Measurements from ENCODE around the gene IL17REL.
"Not testable (repeated sequence)": the region's sequence is repeated elsewhere in the genome, so short reads cannot be mapped to it uniquely, and the experiment has no call there.

IL17REL gene

DNA sequence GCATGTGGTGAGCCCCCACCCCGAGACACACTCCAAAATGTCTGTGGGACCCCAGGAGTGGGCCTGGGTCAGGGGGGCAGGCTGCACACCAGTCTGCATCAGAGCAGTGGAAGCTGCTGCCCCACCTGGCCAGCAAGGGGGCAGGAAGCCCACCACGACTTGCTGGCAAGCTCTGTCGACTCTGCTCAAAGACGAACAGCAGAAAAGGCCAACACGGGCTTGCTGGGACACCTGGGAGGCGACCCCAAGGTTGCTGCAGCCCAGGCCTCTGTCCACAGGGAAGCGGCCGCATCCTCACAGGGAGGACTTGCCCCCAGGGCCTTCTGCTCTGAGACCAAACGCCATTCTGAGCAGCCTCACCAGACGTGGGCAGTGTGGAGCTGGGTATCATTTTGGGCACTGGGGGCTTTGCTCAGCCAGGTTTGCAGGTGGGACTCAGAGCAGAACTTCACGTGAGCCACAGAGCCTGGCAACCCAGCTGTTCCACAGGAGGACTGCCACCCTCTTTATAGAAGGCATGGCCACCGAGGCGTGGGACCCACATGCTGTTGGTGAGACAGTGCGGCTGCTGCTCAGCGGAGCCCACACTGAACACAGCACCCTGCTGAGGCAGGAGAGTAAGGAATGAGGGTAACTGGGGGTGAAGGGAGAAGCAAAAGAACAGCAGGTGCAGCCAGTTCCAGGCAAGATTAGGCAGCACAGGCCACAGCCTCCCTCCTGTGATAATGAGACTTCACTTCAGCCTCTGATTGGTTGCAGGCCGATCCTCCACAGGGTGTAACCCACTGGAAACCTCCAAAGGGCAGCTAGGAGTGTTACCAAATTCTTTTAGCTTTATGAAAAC, 11.0 kb downstream of the IL17REL start:
- DNase-seq = no peak

DNA sequence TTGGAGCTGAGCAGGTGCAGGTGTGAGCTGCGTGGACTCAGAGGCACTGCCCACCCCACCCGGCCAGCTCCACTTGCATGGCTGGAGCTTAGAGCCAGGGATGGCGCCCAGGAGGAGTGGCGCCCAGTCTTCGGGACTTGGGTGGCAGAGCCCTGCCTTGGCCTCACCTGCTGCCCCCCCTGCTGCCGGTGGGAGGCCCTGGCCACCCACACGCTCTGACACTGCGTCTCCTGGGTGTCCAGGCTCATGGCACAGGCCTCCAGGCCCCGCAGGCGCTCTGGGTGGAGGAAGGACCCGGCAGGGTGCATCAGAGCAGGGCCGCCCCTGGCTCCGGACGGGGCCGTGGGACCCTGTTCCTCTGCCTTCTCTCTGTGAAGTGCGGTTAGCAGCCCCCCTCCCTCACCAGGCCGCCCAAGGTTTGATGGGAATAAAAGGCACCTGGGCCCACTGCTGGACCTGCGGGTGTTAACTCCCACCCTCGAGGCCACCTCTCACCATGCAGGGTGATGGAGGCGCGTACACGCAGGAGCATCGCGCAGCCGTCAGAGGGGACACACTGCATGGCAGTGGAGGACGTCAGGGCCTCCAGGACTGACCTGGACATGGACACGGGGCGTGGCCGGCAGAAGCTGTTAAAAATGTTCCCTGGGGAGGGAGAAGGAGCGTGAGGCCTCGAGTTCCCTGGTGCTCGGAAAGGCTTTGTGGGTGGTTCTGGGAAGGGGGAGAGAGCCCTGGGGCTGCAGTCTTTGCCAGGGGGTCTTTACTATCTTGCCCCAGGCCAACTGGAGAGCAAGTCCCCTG, 11.8 kb downstream of the IL17REL start:
- no peak for DNase-seq

DNA sequence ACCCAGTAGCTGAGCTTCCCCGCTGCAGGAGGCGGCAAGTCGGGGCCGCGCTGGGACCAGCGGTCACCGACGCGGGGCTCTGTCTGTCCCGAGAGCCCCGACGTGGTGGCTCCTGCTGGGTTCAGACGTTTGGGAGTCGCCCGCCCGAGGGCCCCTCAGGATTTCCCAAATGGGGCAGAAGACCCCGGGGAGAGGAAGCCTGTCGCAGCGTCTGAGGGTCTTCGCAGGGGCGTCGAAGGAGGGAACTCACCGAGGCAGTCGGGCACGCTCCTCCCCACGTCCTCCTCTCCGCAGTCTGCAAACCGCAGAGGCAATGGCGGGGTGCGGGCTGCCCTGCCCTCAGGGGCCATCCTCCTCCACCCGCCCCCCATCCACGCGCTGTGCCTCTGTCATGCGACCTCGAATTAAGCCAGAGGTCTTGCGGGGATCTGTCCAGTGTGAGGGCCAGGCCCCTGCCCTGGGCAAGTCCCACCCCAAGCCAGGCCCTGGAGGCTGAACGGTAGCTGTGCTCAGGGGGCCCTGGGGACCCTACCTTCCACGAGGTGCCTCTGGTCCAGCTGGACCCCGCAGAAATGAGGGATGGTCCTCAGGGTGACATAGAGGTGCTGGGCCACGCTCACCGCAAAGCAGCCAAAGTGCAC, 12.5 kb downstream of the IL17REL start:
- DNase-seq = no peak

DNA sequence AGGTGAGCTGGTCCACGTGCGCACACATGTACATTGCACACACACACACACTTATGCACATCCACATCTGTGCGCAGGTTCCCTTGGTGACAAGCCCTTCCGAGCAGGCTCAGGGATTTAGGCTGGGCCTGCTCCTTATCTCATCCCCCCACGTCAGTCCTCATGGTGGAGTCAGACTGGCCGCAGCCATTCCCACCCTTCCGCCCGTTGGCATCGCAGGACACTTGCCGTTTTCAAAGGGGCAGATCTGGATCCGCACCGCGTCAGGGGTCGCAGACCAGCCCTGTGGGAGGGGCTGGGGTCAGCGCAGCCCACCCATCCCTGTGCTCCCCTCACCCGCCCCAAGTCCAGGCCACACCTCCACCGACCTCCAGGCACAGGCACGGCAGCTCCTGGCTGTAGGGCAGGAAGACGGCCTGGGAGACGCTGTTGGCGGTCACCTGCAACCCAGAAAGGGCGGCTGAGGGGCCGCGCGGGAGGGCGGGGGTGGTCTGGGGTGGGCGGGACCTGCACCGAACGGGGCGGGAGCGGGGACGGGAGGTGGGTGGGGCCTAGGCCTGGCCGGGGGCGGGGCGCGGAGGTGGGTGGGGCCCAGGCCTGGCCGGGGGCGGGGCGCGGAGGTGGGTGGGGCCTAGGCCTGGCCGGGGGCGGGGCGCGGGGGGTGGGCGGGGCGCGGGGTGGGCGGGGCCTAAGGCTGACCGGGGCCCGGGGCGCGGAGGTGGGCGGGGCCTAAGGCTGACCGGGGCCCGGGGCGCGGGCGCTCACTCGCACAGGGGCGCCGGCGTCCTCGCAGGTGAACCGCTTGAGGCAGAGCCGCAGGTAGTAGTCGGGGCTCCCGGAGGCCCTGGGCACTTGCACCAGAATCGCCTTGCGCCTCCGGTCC, 13.3 kb downstream of the IL17REL start:
- no peak for DNase-seq

GRCh38 chr22:49998718-49999062, 13.9 kb downstream of the IL17REL start:
- no peak for DNase-seq

GRCh38 chr22:49997932-49998717, 14.4 kb downstream of the IL17REL start:
- DNase-seq = no peak

DNA sequence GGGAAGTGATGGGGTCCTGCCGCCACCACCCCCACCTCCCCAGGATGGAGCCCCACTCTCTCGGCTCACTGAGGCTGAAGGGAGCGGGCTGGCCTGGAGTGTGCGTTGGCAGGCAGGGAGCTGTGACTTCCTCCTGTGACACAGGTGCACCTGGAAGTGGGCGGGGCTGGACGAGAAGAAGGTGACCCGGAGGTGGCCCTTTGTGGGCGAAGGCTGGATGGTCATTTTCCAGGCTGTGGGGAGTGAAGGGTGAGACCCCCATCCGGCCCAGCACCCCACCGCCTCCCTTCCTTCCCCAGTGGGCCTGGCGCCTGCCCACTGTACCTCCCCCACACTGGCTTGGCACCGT, 15.3 kb downstream of the IL17REL start:
- no peak for DNase-seq

DNA sequence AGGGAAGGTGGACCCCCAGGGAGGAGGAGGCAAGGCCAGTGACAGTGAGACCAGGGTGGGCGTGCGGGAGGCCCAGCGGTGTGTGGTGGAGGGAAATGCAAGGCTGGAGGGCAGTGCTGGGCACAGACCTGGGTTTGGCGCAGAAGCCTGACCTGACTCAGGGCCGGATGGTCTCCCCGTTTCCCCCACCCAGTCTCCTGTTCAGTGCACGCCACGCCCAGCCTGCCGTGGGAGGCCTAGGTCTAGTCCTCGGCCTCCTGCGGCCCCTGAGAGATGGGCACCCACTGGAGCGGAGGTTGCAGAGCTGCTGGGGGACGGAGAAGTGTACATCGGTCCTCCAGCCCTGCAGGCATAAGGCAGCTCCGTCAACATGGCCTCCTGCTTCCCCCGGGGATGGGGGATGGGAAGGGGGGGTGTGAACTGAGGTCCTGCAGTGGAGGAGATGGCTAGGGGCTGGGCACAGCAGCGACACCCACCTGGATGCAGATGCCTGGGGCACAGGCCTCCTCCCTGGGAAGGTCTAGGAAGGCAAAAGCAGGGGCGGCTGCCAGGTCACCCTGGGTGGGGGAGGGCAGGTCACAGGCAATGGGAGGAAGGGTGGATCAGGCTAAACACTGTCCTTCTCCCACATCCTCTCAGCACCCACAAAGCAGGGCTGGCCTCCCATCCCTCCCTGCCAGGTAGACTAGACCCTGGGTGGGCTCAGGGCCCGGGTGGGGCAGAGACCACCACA, 15.9 kb downstream of the IL17REL start:
- no peak for DNase-seq

GRCh38 chr22:49996119-49996517, 16.4 kb downstream of the IL17REL start:
- no peak for DNase-seq

GRCh38 chr22:49995361-49996118, 17.0 kb downstream of the IL17REL start:
- no peak for DNase-seq

DNA sequence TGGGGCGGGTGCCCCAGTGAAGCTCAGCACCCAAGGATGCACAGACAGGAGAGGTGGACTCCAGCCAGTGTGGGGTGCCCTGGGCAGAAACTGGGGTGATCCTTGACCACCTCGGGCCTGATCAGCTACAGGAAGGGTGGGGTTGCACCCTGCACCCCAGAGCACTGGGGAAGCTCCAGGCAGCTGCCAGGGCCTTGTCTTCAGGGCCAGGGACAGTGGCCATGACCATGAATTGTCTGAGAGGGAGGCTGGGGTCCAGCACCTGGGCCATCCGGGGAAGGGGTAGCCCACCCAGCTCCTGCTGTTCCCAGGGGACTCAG, 17.6 kb downstream of the IL17REL start:
- no peak for DNase-seq

- DNase-seq = no peak
Observed at GRCh38 chr22:49994361-49995040, 18.1 kb downstream of the IL17REL start.

GRCh38 chr22:49993649-49994360, 18.8 kb downstream of the IL17REL start:
- no peak for DNase-seq

DNA sequence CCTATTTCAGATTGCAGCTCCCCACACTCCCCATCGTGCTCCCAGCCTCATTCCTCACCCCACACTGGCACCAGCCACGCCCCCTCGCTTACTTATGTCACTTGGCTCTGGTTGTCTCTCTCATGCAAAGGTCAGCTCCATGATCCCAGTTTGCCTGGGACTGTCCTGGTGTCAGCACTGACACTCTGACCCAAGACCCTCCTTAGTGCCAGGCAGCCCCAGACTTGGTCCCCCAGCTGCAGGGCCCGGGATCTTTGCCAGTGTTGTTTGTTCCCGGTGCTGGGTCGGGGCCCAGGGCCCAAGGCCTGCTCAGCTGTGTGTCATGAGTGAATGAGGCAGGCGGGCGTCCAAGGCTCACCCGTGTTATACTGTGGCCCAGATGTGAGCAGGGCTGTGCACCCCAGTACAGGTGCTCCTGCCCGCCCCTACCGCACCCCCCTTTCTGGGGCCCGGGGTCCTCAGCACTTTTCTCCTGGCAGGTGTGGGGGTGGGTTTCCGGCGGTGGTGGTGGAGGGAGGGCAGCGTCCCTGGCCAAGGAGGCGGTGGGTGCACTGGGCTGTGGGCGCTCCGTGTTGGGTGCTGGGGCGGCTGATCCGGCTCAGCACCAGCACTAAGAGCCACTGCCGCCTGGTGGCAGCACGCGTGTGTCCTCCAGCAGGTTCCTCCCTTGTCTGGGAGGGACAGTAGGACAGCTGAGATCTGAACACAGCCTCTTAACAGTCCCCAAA, 19.5 kb downstream of the IL17REL start:
- no peak for DNase-seq

- DNase-seq = no peak
Observed at GRCh38 chr22:49991907-49992533, 20.5 kb downstream of the IL17REL start.

DNA sequence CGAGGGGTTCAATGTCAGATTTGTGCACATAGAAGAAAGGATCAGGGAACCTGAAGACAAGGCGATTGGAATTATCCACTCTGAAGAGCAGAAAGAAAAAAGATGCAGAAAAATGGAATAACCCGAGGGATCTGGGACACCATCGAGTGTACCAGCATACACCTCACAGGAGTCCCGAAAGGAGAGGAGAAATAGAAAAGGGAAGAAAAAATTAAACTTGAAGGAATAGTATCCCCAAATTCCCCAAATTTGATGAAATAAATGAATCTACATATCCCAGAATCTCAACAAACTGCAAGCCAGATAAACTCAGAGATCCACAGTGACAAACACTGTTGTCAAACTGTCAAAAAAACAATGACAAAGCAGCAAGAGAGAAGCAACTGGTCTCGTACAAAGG, 21.4 kb downstream of the IL17REL start:
- no peak for DNase-seq

- DNase-seq = not testable (repeated sequence)
Observed at GRCh38 chr22:49989826-49990225, 22.7 kb downstream of the IL17REL start.

DNA sequence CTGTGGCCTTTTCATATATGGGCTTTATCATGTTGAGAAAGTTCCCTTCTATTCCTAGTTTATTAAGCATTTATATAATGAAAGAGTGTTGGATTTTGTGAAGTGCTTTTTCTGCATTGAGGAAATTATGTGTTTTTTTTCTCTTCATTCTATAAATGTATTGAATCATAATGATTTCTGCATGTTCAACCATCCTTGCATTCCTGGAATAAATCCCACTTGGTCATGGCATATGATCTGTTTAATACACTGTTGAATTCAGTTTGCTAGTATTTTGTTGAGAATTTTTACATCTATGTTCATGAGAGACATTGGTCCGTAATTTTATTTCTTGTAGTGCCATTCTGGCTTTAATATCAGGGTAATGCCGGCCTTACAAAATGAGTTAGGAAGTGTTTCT, 26.2 kb downstream of the IL17REL start:
- no peak for DNase-seq

Measured in SIG-M5 (cell line).